Upper lobe of right lung (tissue), 1 donor: ENCODE data around the gene FAM221A. TPM values are rescaled to one million over a fixed set of nuclear protein-coding genes. Genes with fewer than 3 reads are reported as not detected.
A peak's percentile ranks its signal among the peaks of the same experiment; 100 is the strongest.
"Not testable (repeated sequence)": the region's sequence is repeated elsewhere in the genome, so short reads cannot be mapped to it uniquely, and the experiment has no call there.

Source experiments
- ATAC-seq: fragments of 200-7000 bp; cut with Tn5 transposase; one replicate; pipeline ENCODE4 v1.9.1; 2020; ENCODE audit warnings: mild to moderate bottlenecking, moderate library complexity
- DNase-seq: peaks from one replicate; pipeline ENCODE4 v3.0.0-alpha.2; 2020
- H3K27ac ChIP-seq: fragments of 200-600 bp; one replicate; pipeline ENCODE4 v1.8.0; 2022
- H3K27me3 ChIP-seq: fragments of 200-600 bp; one replicate; pipeline ENCODE4 v1.8.0; 2022; ENCODE audit warnings: mild to moderate bottlenecking
- H3K36me3 ChIP-seq: fragments of 200-600 bp; one replicate; pipeline ENCODE4 v1.8.0; 2022
- H3K4me1 ChIP-seq: fragments of 200-600 bp; one replicate; pipeline ENCODE4 v1.8.0; 2022
- H3K4me3 ChIP-seq: fragments of 200-600 bp; one replicate; pipeline ENCODE4 v1.8.0; 2022; ENCODE audit warnings: mild to moderate bottlenecking
- H3K9me3 ChIP-seq: fragments of 200-600 bp; one replicate; pipeline ENCODE4 v1.8.0; 2022
- CTCF ChIP-seq: fragments of 200-600 bp; IDR thresholded peaks from one replicate; pipeline ENCODE4 v1.8.0; 2022; ENCODE audit warnings: antibody characterized with exemption
- intact Hi-C: fragments of 100-400 bp; cut with DNase I; formaldehyde crosslinking; loops from one replicate; pipeline ENCODE4 v1.11.0; 2022
- total RNA-seq: library from RNA; stranded (reverse); fragmentation: NEBNext Ultra II Directional; extraction: Animal tissue kit (Norgen Biotek cat#: 25700); gene quantifications from one replicate; pipeline ENCODE4 v1.2.1, GENCODE V29; 2021
- donor health status: DM: no; HTN: yes; CAD: no; lungs with severe emphysema.

FAM221A gene
- total RNA-seq, 1 donor from 2014 or later: 9.0 TPM

- DNase-seq: no peak
- no peak overlapping the region for H3K4me3 ChIP-seq
- no peaks in the 10 kb centered on the region for H3K4me1 ChIP-seq
- no peaks in the 10 kb centered on the region for H3K27me3 ChIP-seq
- no peak for TF ChIP-seq CTCF
- intact Hi-C loops: loop anchor here (5.0 kb wide), 1 partner anchor 142 kb away; no protein-coding TSS in a partner anchor
- no peak for ATAC-seq
- H3K9me3 ChIP-seq: no peaks in the 10 kb centered on the region
- no peak overlapping the region for H3K27ac ChIP-seq
- no peaks in the 10 kb centered on the region for H3K36me3 ChIP-seq
These were observed 34.1 kb downstream of the FAM221A start for GRCh38 chr7:23714150-23714464.

- Histone ChIP-seq H3K4me1 (no peaks in the 10 kb centered on the region), H3K36me3 (no peaks in the 10 kb centered on the region), H3K4me3 (no peak overlapping the region), H3K27ac (no peak overlapping the region), H3K27me3 (no peaks in the 10 kb centered on the region), H3K9me3 (no peaks in the 10 kb centered on the region)
- DNase-seq: no peak
- intact Hi-C loops: loop anchor here (5.0 kb wide), 1 partner anchor 142 kb away; no protein-coding TSS in a partner anchor
- no peak for TF ChIP-seq CTCF
- ATAC-seq: no peak
These were observed 34.6 kb downstream of the FAM221A start for GRCh38 chr7:23714579-23714978.

- intact Hi-C loops: no loop called here
- H3K9me3 ChIP-seq: no peaks in the 10 kb centered on the region
- no peak for DNase-seq
- ATAC-seq: peak; percentile 57
- no peak for TF ChIP-seq CTCF
- no peak overlapping the region for H3K27ac ChIP-seq
- no peaks in the 10 kb centered on the region for H3K36me3 ChIP-seq
- no peaks in the 10 kb centered on the region for H3K27me3 ChIP-seq
- no peak overlapping the region for H3K4me3 ChIP-seq
- H3K4me1 ChIP-seq: no peaks in the 10 kb centered on the region
These were observed 35.1 kb downstream of the FAM221A start for GRCh38 chr7:23715099-23715498.

GRCh38 chr7:23717788-23718187, 37.8 kb downstream of the FAM221A start:
- intact Hi-C loops: no loop called here
- DNase-seq (no peak), ATAC-seq (no peak)
- Histone ChIP-seq H3K36me3 (no peaks in the 10 kb centered on the region), H3K4me3 (no peak overlapping the region), H3K4me1 (no peaks in the 10 kb centered on the region), H3K27ac (no peak overlapping the region), H3K27me3 (no peaks in the 10 kb centered on the region), H3K9me3 (no peaks in the 10 kb centered on the region)
- TF ChIP-seq CTCF: no peak

GRCh38 chr7:23721456-23721855, 41.5 kb downstream of the FAM221A start:
- ATAC-seq (no peak), DNase-seq (no peak)
- H3K9me3 ChIP-seq: no peaks in the 10 kb centered on the region
- H3K4me1 ChIP-seq: no peaks in the 10 kb centered on the region
- no peaks in the 10 kb centered on the region for H3K27me3 ChIP-seq
- intact Hi-C loops: no loop called here
- no peak overlapping the region for H3K4me3 ChIP-seq
- no peaks in the 10 kb centered on the region for H3K36me3 ChIP-seq
- TF ChIP-seq CTCF: no peak
- no peak overlapping the region for H3K27ac ChIP-seq

GRCh38 chr7:23722587-23723216, 42.7 kb downstream of the FAM221A start:
- H3K27me3 ChIP-seq, ATAC-seq, H3K27ac ChIP-seq, H3K4me3 ChIP-seq, DNase-seq, intact Hi-C loops, H3K9me3 ChIP-seq, H3K4me1 ChIP-seq, H3K36me3 ChIP-seq: not testable (repeated sequence)

- H3K36me3 ChIP-seq, intact Hi-C loops: not testable (repeated sequence)
These were observed 44.1 kb downstream of the FAM221A start for GRCh38 chr7:23724113-23724512.

More at GRCh38 chr7:23724113-23724512, 44.1 kb downstream of the FAM221A start:
- not testable (repeated sequence) for H3K9me3 ChIP-seq, H3K4me1 ChIP-seq, ATAC-seq, H3K27ac ChIP-seq, DNase-seq, H3K27me3 ChIP-seq, H3K4me3 ChIP-seq
